NCI-H1436 (cell line): ENCODE results near the gene SPDYE11.
"Not testable (repeated sequence)": the region's sequence is repeated elsewhere in the genome, so short reads cannot be mapped to it uniquely, and the experiment has no call there.

Experiments
- DNase-seq: peaks from one replicate; lab custom pipeline; 2025; lab: John Stamatoyannopoulos, UW

The SPDYE11 gene, protein sequence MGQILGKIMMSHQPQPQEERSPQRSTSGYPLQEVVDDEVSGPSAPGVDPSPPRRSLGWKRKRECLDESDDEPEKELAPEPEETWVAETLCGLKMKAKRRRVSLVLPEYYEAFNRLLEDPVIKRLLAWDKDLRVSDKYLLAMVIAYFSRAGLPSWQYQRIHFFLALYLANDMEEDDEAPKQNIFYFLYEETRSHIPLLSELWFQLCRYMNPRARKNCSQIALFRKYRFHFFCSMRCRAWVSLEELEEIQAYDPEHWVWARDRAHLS

GRCh38 chr7:73057811-73058210 is at the start of gene SPDYE11:
SPDYE11 (minus strand) TSS chr7:73057911; CDS start chr7:73056111, 1,800 bp downstream.
- not testable (repeated sequence) for DNase-seq

DNA sequence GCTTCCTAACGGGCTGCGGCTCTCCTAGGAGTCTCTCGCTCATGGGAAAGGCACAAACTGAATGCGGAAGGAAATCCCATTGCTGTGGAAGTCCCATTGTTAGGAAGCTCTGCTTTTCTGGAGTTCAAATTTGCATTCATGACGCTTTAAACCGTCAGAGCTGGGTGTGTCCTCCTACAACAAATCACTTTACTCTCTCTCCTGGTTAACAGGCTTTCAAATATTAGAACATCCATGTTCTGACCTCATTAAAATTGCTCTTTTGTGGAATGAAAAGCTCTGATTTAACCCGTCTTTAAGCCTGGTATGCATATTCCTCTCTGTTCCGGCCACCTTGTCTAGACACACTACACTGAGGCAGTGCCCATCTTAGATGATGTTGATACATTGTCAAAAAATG is 28.2 kb upstream of the SPDYE11 start, which contains the start of gene SPDYE9:
SPDYE9 (minus strand) TSS at position 101 of the 400 bp plus-strand sequence. CDS start 1,800 bp downstream, outside the sequence.
- DNase-seq = not testable (repeated sequence)

GRCh38 chr7:73029666-73030065 is 28.0 kb downstream of the SPDYE11 start, which contains the start of gene SPDYE8:
SPDYE8 (minus strand) TSS chr7:73029766; CDS start chr7:73027966, 1,800 bp downstream.
- DNase-seq = not testable (repeated sequence)

GRCh38 chr7:73006491-73006890 is 51.2 kb downstream of the SPDYE11 start:
- DNase-seq = not testable (repeated sequence)

DNA sequence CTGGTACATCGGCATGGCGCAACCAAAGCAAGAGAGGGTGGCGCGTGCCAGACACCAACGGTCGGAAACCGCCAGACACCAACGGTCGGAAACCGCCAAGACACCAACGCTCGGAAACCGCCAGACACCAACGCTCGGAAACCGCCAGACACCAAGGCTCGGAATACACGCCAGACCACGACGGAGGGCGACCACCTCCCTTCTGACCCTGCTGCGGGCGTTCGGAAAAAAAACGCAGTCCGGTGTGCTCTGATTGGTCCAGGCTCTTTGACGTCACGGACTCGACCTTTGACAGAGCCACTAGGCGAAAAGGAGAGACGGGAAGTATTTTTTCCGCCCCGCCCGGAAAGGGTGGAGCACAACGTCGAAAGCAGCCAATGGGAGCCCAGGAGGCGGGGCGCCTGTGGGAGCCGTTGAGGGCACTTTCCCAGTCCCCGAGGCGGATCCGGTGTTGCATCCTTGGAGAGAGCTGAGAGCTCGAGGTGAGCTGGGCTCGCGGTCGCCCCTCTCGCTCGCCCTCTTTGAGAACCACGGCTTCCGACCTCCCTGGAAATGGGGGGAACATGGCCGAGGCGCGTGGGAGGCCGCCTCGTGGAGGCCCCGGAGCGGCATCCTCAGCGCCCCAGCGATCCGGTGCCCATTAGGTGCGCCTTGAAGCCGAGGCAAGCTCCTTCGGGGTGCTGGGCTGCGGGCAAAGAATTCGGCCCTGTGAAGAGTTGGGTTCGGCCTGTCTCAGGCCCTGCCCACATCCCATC is 51.8 kb downstream of the SPDYE11 start:
- DNase-seq = not testable (repeated sequence)

DNA sequence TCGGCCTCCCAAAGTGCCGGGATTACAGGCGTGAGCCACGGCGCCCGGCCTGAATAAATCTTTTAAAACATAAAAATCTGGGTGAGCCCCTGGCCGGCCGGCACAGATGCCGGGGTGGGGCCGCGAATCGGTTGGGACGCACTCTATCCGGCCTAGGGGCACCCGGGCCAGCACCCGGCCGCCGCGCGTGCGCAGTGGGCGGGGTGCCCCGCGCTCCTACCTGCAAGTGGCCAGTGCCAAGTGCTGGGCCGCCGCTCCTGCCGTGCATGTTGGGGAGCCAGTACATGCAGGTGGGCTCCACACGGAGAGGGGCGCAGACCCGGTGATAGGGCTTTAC is 52.4 kb downstream of the SPDYE11 start:
- DNase-seq = not testable (repeated sequence)

DNA sequence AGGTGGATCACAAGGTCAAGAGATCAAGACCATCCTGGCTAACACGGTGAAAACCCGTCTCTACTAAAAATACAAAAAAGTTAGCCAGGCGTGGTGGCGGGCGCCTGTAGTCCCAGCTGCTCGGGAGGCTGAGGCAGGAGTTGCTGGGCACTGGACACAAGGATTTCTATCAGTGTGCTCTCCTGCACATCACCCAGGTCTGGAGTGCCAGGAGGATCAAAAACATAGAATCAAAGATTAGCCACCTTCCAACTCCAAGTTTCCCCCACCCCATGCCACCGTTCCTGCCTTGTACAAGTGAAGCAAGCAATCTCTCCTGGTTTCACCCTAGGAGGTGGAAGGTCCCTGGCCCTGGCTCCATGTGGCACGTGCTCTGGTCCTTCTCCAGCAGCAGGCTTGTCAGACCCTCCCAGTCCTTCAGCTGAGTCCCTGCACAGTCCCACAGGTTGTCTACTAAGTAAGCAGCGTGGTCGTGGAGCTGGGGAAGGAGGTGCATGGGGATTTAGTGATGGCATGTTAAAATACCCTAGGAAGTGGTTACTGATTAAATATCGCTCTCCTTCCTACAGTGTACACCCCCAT is 59.7 kb downstream of the SPDYE11 start:
- DNase-seq = not testable (repeated sequence)
